Stimulated activated CD8-positive, alpha-beta memory T cell treated with anti-CD3 and anti-CD28 coated beads, Interleukin-7, amount 100 ng/mL, for 1 hour (primary cell): ENCODE measurements around the gene SYNM.
"Not testable (repeated sequence)": the region's sequence is repeated elsewhere in the genome, so short reads cannot be mapped to it uniquely, and the experiment has no call there.

ENCODE experiments used
- DNase-seq, 2 donors: peaks; one replicate each; pipeline ENCODE4 v3.0.0-alpha.2; 2020; ENCODE audit warnings: low read depth in 2 of 2

SYNM gene, protein sequence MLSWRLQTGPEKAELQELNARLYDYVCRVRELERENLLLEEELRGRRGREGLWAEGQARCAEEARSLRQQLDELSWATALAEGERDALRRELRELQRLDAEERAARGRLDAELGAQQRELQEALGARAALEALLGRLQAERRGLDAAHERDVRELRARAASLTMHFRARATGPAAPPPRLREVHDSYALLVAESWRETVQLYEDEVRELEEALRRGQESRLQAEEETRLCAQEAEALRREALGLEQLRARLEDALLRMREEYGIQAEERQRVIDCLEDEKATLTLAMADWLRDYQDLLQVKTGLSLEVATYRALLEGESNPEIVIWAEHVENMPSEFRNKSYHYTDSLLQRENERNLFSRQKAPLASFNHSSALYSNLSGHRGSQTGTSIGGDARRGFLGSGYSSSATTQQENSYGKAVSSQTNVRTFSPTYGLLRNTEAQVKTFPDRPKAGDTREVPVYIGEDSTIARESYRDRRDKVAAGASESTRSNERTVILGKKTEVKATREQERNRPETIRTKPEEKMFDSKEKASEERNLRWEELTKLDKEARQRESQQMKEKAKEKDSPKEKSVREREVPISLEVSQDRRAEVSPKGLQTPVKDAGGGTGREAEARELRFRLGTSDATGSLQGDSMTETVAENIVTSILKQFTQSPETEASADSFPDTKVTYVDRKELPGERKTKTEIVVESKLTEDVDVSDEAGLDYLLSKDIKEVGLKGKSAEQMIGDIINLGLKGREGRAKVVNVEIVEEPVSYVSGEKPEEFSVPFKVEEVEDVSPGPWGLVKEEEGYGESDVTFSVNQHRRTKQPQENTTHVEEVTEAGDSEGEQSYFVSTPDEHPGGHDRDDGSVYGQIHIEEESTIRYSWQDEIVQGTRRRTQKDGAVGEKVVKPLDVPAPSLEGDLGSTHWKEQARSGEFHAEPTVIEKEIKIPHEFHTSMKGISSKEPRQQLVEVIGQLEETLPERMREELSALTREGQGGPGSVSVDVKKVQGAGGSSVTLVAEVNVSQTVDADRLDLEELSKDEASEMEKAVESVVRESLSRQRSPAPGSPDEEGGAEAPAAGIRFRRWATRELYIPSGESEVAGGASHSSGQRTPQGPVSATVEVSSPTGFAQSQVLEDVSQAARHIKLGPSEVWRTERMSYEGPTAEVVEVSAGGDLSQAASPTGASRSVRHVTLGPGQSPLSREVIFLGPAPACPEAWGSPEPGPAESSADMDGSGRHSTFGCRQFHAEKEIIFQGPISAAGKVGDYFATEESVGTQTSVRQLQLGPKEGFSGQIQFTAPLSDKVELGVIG (N-terminal part only)

DNA sequence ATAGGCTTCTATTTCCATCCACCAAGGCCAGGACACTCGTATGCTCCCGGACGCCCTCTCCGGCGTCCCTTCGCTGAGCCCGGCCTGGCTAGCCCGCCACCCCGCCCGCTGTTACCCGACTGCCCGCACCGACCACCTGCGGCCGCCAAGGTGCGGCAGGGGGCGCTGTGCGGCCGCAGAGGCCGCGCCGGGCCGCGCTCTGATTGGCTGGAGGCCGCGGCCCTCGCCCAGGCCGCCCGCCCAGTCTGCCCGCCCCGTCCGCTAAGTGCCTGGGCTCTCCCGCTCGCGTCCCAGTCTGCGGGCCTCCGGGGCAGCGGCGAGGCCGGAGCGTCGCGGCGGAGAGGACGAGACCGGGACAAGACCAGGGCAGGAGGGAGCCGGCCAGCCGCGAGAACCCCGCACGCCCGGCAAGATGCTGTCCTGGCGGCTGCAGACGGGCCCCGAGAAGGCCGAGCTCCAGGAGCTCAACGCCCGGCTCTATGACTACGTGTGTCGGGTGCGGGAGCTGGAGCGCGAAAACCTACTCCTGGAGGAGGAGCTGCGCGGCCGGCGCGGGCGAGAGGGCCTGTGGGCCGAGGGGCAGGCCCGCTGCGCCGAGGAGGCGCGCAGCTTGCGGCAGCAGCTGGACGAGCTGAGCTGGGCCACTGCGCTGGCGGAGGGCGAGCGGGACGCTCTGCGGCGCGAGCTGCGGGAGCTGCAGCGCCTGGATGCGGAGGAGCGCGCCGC lies at the start of gene SYNM:
Gene SYNM, plus strand, starts transcription at position 293 of the 726 bp plus-strand sequence. Its CDS starts 120 bp downstream, at position 413.
- DNase-seq = no peak

DNA sequence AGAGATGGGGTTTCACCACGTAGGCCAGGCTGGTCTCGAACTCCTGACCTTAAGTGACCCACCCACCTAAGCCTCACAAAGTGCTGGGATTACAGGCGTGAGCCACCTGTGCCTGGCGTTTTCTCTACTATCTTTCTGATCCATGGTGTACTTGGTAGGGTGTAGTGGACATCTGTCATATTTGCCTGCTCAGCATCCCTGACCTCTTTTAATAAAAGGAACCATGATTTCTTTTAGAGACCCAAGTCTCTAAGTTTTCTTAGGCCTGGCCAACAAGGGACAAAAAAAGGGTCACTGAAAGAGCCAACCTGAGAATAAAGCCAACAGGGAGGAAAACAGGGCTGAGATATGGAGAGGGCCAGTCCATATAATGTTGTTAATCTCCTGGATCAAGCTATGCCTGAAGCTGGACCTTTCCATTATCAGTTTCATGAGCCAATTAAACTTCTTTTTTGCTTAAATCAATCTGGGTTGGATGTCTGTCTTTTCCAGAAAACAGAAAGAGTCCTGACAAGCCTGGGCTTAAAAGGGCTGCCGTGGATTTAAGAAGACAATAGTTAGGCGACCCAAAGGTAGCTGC lies 49.2 kb upstream of the SYNM start:
- no peak for DNase-seq

DNA sequence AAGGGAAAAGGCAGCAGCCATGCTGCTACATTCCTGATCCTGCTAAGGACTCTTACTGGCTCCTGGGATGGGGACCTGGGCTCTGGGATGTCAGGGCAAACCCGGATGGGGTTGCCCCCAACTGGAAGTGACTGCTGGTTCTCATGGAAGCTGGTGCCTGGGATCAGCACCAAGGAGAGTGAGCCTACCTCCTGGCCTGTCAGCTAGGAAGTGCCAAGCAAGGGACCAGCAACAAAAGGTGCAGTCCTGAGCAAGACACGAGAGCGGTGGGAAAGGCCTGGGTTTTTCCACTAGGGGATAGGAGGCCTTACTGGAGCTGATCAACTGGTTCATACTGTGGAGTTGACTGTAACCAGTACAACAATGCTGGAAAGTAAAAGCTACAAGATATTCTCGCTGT lies 47.9 kb upstream of the SYNM start:
- no peak for DNase-seq

DNA sequence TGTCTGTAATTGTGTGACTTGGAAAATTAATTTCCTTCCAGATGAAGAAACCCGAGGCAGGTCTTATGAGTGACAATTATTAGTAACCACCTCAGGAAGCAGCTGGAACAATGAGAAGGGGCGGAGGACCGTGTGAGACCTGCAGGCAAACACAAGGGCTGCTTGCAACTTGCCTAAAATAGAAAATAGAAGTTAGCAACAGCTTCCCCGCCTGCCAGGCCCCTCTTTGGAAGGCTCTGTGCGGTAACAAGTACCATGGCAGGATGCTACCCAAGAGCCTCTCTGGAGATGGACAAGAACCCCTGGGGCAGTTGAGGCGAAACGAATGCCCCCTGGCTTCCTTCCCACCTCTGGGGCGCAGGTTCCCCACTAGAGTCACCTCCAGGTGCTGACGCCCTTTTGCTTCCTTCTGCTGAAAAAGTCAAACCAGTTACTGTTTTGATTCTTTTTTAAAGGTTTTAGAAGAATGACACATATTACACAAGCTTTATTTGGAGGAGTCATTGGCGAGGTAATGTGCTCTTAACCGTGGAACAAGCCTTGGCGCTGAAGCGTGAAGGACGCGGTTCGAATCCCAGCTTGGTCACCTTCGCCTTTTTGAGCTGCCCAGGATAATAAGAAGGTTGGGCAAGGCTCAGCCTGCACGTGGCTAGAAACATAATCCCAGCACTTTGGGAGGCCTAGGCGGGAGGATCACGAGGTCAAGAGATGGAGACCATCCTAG lies 47.0 kb upstream of the SYNM start:
- no peak for DNase-seq

DNA sequence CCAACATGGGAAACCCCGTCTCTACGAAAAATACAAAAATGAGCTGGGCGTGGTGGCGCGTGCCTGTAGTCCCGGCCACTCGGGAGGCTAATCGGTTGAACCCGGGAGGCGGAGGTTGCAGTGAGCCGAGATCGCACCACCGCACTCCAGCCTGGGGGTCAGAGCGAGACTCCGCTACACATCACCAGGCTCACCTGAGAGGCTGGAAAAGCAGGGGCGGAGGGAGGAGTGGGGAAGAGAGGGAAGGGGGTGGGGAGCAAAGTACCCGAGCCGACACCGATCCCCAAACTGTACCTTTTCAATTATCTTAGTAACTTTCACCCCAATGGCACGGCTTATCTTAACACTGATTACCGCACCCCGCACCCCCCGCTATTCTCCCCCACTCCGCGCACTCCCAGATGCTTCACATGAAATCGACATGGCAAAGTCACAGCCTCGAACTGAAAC lies 46.4 kb upstream of the SYNM start:
- no peak for DNase-seq

DNA sequence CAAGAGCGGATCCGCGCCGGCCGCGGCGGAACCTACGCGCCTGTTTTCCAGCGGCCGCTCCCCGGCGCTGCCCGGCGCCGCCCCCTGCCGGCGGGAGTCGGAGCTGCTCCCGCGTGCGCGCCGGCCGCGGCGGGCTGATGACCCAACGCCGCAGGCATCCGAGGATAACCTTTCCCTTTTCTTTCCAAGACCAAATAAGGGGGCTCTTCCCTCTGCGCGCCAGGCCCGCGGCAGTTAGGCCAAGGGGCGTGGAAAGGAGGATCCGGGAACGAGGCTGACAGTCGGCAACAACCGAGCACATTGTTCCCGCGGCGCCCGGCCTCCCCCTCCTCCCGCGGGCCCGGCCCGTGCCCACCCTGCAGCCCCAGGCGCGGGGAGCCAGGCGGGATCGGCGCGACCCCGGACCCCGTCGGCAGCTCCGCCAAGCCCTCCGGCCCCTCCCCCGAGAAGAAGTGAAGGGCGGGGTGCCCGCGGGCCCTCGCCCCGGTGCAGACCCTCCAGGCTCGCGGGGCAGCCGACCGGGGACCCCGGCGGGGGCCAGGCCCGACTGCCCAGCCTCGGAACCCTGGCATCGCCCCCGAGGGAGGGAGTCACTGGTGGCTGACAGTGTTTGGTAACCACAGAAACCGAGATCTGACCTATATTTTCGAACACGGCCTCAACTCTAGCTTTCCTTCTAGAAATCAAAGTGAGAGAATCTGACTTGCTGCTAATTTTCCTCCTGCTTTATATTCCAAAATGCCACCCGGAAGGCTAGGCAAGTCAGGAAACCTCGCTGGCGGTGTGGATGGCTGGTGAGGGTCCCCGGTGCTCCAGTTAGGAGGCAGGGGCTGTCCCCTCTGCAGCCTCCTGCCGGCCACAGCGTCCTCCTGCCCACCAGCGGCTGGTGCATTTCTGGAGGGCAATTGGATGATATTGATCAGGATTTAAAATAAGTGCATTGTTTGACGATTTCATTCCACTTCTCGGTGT lies 45.6 kb upstream of the SYNM start:
- DNase-seq = peak; percentile 8 to 14

DNA sequence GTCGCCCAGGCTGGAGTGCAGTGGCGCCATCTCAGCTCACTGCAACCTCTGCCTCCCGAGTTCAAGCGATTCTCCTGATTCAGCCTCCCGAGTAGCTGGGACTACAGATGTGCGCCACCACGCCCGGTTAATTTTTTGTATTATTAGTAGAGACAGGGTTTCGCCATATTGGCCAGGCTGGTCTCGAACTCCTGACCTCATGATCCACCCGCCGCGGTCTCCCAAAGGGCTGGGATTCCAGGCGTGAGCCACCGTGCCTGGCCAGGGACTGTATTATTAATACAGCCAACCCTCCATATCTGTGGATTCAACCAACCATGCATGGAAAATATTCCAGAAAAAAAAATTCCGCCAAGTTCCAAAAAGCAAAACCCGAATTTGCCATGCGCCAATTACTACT lies 44.7 kb upstream of the SYNM start:
- DNase-seq = not testable (repeated sequence)

DNA sequence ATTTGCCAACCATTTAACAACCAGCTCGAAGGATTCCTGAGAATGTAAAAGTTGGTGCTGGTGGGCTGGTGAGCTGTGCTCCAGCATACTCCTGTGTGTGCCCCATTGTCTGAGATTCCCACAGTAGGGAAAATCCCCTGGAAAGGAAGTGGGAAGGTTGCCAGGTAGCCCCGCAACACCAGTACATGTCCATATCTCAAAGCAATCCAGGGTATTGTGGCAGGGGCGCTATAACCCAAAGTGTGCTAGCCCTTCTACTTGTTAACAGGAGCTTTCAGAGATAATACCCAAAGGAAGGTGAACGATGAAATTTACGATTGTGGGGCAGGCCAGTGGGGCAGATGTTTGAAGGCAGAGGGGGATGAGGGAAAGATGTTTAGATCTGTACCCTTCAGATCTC lies 42.7 kb upstream of the SYNM start:
- no peak for DNase-seq

DNA sequence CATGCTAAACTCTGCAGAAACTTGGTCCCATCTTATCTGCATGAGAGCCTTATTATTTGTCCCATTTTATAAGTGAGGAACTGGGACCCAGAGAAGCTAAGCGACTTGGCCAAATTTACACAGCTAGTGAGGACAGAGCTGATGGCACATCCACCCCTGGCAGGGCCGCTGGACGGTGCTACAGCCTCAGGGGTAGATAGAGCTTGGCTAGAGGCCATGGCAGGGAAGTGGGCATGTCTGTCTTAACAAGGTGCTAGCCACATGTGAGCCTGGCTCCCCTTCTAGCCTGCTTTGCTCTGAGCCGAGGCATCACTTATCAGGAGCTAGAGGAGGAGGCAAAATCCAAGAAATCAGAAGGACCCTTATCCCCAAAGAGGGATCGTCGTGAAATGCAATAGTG lies 36.7 kb upstream of the SYNM start:
- DNase-seq = no peak

DNA sequence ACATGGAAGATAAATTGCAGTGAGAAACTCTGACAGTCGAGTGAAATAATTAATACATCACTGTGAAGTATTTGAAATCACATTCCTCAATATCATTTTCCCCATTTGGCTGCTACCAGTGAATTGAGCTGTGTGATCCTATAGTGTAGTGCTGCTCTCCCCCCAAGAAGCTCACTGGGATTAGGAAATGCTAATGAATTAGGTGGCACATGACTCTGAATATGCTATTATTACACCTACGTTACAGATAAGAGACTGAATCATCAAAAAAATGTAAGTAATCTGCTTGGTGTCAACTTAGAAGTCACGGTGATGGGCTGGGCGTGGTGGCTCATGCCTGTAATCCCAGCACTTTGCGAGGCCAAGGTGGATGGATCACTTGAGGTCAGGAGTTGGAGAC lies 34.7 kb upstream of the SYNM start:
- DNase-seq = no peak

DNA sequence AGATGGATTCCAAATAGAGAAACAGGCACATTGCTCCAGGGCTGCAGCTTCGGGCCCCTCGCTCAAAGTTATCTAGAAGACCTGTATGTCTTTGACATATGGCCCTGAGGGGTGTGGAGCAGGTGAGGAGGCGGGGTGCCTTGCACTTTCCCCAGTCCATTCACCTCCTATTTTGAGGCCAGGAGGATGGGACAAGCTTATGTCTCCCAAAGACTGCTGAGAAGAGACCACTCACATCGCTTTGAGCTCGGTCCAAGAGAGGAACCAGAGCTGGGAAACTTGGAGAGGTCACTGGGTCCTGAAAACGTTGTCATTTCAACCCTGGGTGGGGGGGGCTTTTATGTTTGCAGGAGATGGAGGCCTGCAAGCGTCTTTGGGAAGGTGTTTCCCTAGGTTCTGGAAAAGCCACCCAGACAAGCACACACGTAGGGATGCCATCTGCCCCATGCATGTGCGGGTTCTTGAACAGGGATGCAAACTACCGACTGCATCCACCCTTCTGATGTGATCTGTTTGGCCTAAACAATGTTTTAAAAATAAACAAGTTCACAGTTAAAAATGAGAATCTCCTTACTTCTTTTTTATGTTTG lies 33.7 kb upstream of the SYNM start:
- no peak for DNase-seq

DNA sequence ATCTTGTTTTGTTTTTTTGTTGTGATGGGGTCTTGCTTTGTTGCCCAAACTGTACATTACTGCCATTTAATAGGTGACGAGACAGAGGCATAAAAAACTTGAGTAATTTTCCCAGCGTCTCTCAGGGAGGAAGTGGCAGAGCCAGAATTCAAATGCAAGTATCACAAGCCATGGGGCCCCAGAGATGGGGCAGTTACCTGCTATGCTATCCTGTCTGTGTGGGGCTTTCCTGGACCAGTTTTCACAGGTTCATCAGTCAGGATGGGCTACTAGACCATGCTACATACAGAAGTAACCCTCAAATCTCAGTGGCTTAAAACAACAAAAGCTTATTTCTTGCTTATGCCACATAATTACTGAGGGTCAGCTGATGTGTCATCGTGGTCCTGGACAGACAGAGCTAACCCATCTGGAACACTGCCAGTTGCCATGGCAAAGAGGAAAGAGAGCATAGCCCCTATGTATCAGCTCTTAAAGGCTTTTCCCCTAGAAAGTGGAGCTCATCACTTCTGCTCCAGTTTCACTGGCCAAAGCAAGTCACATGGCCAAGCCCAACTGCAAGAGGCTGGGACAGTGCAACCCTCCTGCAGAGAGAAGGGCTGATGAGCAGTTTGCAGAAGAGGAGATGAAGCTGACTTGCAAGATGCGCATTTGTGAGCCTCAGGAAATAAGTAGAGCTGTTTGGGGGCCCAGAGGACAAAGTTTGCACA lies 31.7 kb upstream of the SYNM start:
- no peak for DNase-seq

DNA sequence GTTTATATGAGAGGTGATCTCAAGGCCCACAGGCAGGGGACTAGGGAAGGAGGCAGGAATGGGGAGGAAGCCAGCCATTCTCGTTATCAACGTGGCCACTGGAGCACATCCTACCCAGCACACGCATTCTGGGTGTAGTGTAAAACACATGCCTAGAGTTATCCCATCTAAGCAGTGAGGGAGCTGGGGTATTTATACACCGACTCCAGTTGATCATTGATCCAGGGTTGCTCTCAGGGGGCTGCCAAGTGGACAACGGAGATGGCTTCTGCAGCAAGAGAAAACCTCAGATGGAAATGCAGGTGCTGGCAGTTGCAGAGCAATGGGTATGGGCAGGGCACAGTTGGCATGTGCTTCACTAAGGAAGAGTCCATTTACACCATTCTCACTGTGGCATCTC lies 30.4 kb upstream of the SYNM start:
- DNase-seq = no peak

DNA sequence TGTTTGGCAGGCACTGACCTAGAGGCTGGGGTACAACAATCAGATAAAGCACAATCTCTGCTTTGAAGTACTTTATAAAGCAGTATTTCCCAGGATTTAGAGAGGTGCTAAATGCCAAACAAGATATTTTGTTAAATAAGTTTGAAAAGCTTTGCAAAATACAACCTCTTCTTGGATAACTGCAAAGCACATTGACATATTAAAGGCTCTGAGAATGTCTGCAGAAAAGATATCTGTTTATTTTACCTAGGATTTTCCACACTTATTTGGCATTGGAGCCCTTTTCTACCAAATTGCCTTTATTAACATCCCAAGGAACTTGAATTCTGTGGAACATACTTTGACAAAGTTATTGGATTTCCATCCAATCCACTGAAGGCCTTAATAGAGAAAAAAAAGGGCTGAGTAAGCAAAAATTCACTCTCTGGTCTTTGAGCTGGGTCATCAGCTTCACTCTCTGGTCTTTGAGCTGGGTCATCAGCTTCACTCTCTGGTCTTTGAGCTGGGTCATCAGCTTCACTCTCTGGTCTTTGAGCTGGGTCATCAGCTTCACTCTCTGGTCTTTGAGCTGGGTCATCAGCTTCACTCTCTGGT lies 29.7 kb upstream of the SYNM start:
- not testable (repeated sequence) for DNase-seq

DNA sequence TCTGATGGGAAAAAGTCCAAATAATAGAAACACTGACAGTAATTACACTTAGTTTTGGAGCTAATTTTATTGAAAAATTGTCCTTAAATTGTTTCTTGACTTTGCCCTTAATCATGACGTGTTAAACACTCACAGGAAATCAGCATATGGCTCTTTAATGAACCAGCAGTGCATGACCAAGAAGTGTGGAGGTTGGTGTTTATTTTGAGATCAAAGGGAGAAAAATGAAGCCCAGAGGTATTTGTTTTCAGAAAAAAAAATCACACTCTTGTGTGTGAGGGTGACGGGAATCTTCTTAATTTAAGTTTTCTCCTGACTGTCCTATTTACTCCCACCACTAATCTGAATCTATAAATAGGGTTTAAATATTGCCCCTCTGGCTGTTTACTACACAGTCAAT lies 28.8 kb upstream of the SYNM start:
- no peak for DNase-seq

DNA sequence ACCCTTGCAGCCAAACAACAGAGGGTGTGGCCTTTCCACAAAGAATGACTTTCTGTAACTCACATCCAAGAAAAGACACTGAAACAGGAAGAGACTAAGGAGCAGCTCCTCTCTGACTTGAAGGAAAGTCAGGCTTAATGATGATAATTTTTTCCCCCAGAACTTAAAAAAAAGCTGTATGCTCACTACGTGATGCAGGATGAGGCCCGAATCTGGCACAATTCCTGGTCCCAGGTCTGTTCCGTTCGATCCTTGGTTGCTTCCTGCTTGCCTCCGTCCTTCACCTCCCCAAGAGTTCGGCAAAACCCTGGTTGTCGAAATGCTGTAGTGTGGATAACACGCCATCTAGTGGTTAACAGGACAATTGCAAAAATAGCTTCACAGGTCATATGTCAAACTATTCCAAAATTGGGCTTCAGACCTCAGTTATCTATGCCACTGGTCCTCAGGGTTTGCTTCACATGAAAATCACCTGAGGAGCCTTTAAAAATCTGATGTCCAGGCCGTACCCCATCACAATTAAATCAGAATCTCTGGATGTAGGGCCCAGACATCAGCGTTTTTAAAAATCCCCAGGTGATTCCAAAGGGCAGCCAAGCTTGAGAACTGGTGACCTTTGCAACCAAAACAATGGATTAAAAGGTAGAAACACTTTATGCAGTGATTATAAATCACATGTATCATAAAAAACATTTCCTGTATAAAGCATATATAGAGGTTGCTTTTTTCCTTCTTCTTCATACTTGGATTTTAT lies 28.1 kb upstream of the SYNM start:
- DNase-seq = no peak

DNA sequence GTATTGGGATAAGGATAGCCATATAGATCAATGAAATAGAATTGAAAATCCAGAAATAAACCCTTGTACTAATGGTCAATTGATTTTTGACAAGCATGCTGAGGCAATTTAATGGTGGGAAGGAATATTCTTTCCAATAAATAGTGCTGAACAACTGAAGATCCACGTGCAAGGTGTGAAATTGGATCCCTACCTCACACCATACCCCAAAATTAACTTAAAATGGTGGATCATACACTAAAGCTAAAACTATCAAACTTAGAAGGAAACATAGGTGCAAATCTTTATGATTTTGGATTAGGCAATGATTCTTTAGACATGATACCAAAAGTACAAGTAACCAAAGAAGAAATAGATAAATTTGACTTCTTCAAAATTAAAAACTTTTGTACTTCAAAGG lies 22.1 kb upstream of the SYNM start:
- DNase-seq = no peak
